ENCODE measurements around the gene GUCA2A.

The GUCA2A gene

GRCh38 chr1:42167611-42168390 is 3.3 kb upstream of the GUCA2A start:
- no peak overlapping the region for H3K4me3 ChIP-seq (ENCODE audit: control insufficient read depth, low read depth, low read length)
- DNase-seq (ENCODE audit: low read depth) = no peak
- no peak for TF ChIP-seq CTCF (conservative IDR thresholded peaks at IDR 0.05; ENCODE audit: control insufficient read depth, insufficient read depth, low read depth, low read length)

GRCh38 chr1:42165511-42166210 is 1.1 kb upstream of the GUCA2A start:
- TF ChIP-seq CTCF (conservative IDR thresholded peaks at IDR 0.05; ENCODE audit: control insufficient read depth, insufficient read depth, low read depth, low read length) = no peak
- H3K4me3 ChIP-seq (ENCODE audit: control insufficient read depth, low read depth, low read length) = no peak overlapping the region
- no peak for DNase-seq (ENCODE audit: low read depth)

- no peak for DNase-seq (ENCODE audit: low read depth)
- no peak overlapping the region for H3K4me3 ChIP-seq (ENCODE audit: control insufficient read depth, low read depth, low read length)
- TF ChIP-seq CTCF (conservative IDR thresholded peaks at IDR 0.05; ENCODE audit: control insufficient read depth, insufficient read depth, low read depth, low read length) = no peak
These were observed 725 bp downstream of the GUCA2A start for GRCh38 chr1:42163536-42164503.

GRCh38 chr1:42163114-42163513 is 1.4 kb downstream of the GUCA2A start:
- H3K4me3 ChIP-seq (ENCODE audit: control insufficient read depth, low read depth, low read length) = no peak overlapping the region
- no peak for TF ChIP-seq CTCF (conservative IDR thresholded peaks at IDR 0.05; ENCODE audit: control insufficient read depth, insufficient read depth, low read depth, low read length)
- peak; percentile 22 for DNase-seq (ENCODE audit: low read depth)

- no peak for TF ChIP-seq CTCF (conservative IDR thresholded peaks at IDR 0.05; ENCODE audit: control insufficient read depth, insufficient read depth, low read depth, low read length)
- DNase-seq (ENCODE audit: low read depth) = no peak
- no peak overlapping the region for H3K4me3 ChIP-seq (ENCODE audit: control insufficient read depth, low read depth, low read length)
These were observed 2.4 kb downstream of the GUCA2A start for GRCh38 chr1:42162181-42162580.

- TF ChIP-seq CTCF (conservative IDR thresholded peaks at IDR 0.05; ENCODE audit: control insufficient read depth, insufficient read depth, low read depth, low read length) = no peak
- no peak overlapping the region for H3K4me3 ChIP-seq (ENCODE audit: control insufficient read depth, low read depth, low read length)
- no peak for DNase-seq (ENCODE audit: low read depth)
These were observed 6.4 kb downstream of the GUCA2A start for GRCh38 chr1:42158189-42158588.
